Activated T-helper 2 cell treated with anti-CD3 and anti-CD28 coated beads, Interferon-gamma antibody, Interleukin-2, Interleukin-4, amounts not matched to agents 10 μg/mL and 5 μg/mL and 100 μg/mL, durations not matched to agents 14 hours and 24 hours and 36 hours (primary cell): ENCODE results near the gene EEIG1. TPM values are rescaled to one million over a fixed set of nuclear protein-coding genes. Genes with fewer than 3 reads are reported as not detected.

Experiments used
- DNase-seq: peaks from one replicate; pipeline ENCODE4 v3.0.0; 2021; ENCODE audit warnings: low spot score
- H3K27ac Mint-ChIP-seq: one replicate; pipeline ENCODE4 v1.8.0; 2021; ENCODE audit warnings: mixed read lengths
- H3K27me3 Mint-ChIP-seq: one replicate; pipeline ENCODE4 v1.8.0; 2021; ENCODE audit warnings: low read depth, mixed read lengths
- H3K36me3 Mint-ChIP-seq: one replicate; pipeline ENCODE4 v1.8.0; 2021; ENCODE audit warnings: low read depth, mixed read lengths
- H3K4me1 Mint-ChIP-seq: one replicate; pipeline ENCODE4 v1.8.0; 2021; ENCODE audit warnings: low read depth, mixed read lengths
- H3K4me3 Mint-ChIP-seq: one replicate; pipeline ENCODE4 v1.8.0; 2021; ENCODE audit warnings: low read depth, mild to moderate bottlenecking, moderate library complexity, mixed read lengths
- H3K9me3 Mint-ChIP-seq: one replicate; pipeline ENCODE4 v1.8.0; 2021; ENCODE audit warnings: mixed read lengths
- intact Hi-C: fragments of 100-400 bp; cut with micrococcal nuclease; formaldehyde crosslinking; loops from one replicate; pipeline ENCODE4 v1.15.1; 2023
- total RNA-seq: library from RNA; stranded (reverse); gene quantifications from 2 replicates; pipeline ENCODE4 v1.2.3, GENCODE V29; 2022

The EEIG1 gene
- total RNA-seq, 1 donor from 2014 or later, result 43.8 TPM

- H3K4me3 Mint-ChIP-seq, result peak overlapping the region; percentile 94
- no peaks in the 10 kb centered on the region for H3K9me3 Mint-ChIP-seq
- peak overlapping the region; percentile 86 for H3K27ac Mint-ChIP-seq
Observed at GRCh38 chr9:127936347-127936852, 44.4 kb downstream of the EEIG1 start.

GRCh38 chr9:127935765-127936221 lies 45.0 kb downstream of the EEIG1 start:
- H3K4me1 Mint-ChIP-seq, result peaks cover 40% of the 10 kb centered on the region
- H3K9me3 Mint-ChIP-seq, result no peaks in the 10 kb centered on the region

More at GRCh38 chr9:127936347-127936852, 44.4 kb downstream of the EEIG1 start:
- Mint-ChIP-seq H3K4me1 (peaks cover 34% of the 10 kb centered on the region), H3K27me3 (no peaks in the 10 kb centered on the region), H3K36me3 (peaks cover 43% of the 10 kb centered on the region)
- intact Hi-C loops, result no loop called here
- DNase-seq, result no peak

GRCh38 chr9:127934986-127935385 lies 45.8 kb downstream of the EEIG1 start:
- Mint-ChIP-seq H3K9me3 (no peaks in the 10 kb centered on the region), H3K27me3 (no peaks in the 10 kb centered on the region), H3K27ac (no peak overlapping the region), H3K4me1 (peaks cover 39% of the 10 kb centered on the region), H3K4me3 (peak overlapping the region; percentile 94), H3K36me3 (peaks cover 33% of the 10 kb centered on the region)
- intact Hi-C loops, result no loop called here
- no peak for DNase-seq

More at GRCh38 chr9:127935765-127936221, 45.0 kb downstream of the EEIG1 start:
- Mint-ChIP-seq H3K4me3 (peak overlapping the region; percentile 94), H3K27me3 (no peaks in the 10 kb centered on the region), H3K27ac (peak overlapping the region; percentile 86), H3K36me3 (peaks cover 39% of the 10 kb centered on the region)
- DNase-seq, result no peak
- intact Hi-C loops, result no loop called here

GRCh38 chr9:127934248-127934647 lies 46.5 kb downstream of the EEIG1 start:
- Mint-ChIP-seq H3K4me3 (no peak overlapping the region), H3K27ac (no peak overlapping the region), H3K36me3 (peaks cover 33% of the 10 kb centered on the region), H3K9me3 (no peaks in the 10 kb centered on the region), H3K27me3 (peaks cover 2% of the 10 kb centered on the region), H3K4me1 (peaks cover 41% of the 10 kb centered on the region)
- no peak for DNase-seq
- intact Hi-C loops, result no loop called here

- peaks cover 23% of the 10 kb centered on the region for H3K36me3 Mint-ChIP-seq
- H3K27me3 Mint-ChIP-seq, result peaks cover 6% of the 10 kb centered on the region
- H3K27ac Mint-ChIP-seq, result no peak overlapping the region
- peaks cover 36% of the 10 kb centered on the region for H3K4me1 Mint-ChIP-seq
- peak overlapping the region; percentile 56 for H3K4me3 Mint-ChIP-seq
- no peak for DNase-seq
- no peaks in the 10 kb centered on the region for H3K9me3 Mint-ChIP-seq
- intact Hi-C loops, result no loop called here
Observed at GRCh38 chr9:127931092-127931881, 49.5 kb downstream of the EEIG1 start.

Other genes starting within 250 kb of the EEIG1 start
- 20.2 and 20.6 TPM in 2 replicates for gene TOR2A, start 245.7 kb downstream of the EEIG1 start, total RNA-seq
- 23.6 and 25.1 TPM in 2 replicates for gene SH2D3C, start 202.3 kb downstream of the EEIG1 start, total RNA-seq
- gene CDK9, start 195.0 kb downstream of the EEIG1 start, total RNA-seq, result 98.1 and 99.8 TPM in 2 replicates
- gene FPGS, start 178.1 kb downstream of the EEIG1 start, total RNA-seq, result 116 and 137 TPM in 2 replicates
- gene ENG, start 126.3 kb downstream of the EEIG1 start, total RNA-seq, result 27.5 and 28.1 TPM in 2 replicates
- gene AK1, start 103.3 kb downstream of the EEIG1 start, total RNA-seq, result 19.6 and 21.0 TPM in 2 replicates
- gene ST6GALNAC6, start 81.4 kb downstream of the EEIG1 start, total RNA-seq, result 60.3 and 60.7 TPM in 2 replicates
- gene ST6GALNAC4, start 63.9 kb downstream of the EEIG1 start, total RNA-seq, result 25.6 and 28.7 TPM in 2 replicates
- gene PIP5KL1, start 50.2 kb downstream of the EEIG1 start, total RNA-seq, result 1.4 and 3.4 TPM in 2 replicates
- gene DPM2, start 43.1 kb downstream of the EEIG1 start, total RNA-seq, result 55.7 and 57.4 TPM in 2 replicates
- 10.2 and 10.5 TPM in 2 replicates for gene NAIF1, start 86.3 kb upstream of the EEIG1 start, total RNA-seq
- gene SLC25A25, start 87.2 kb upstream of the EEIG1 start, total RNA-seq, result 11.3 and 11.9 TPM in 2 replicates
- gene PTGES2, start 146.7 kb upstream of the EEIG1 start, total RNA-seq, result 67.8 and 77.6 TPM in 2 replicates
- not detected in 2 replicates for gene LCN2, start 168.5 kb upstream of the EEIG1 start, total RNA-seq
- gene BBLN, start 179.3 kb upstream of the EEIG1 start, total RNA-seq, result 93.8 and 103 TPM in 2 replicates
- 150 TPM in 2 replicates for gene CIZ1, start 210.6 kb upstream of the EEIG1 start, total RNA-seq
- gene DNM1, start 222.4 kb upstream of the EEIG1 start, total RNA-seq, result 0.90 and 2.4 TPM in 2 replicates